Body of pancreas (tissue), 4 donors: ENCODE measurements around the gene GTF2F2. TPM values are rescaled to one million over a fixed set of nuclear protein-coding genes. Genes with fewer than 3 reads are reported as not detected.

Experiments
- ATAC-seq: fragments of 150-250 bp; one replicate; pipeline ENCODE4 v1.9.1; 2016
- DNase-seq, 4 donors: peaks; one replicate each; pipeline ENCODE4 v3.0.0-alpha.2; 2019
- H3K27ac ChIP-seq, 4 donors: fragments of 200-600 bp; sonication (generic); 1 replicate in 3 of 4; 2 replicates in 1 of 4; pipeline versions ENCODE4 v1.5.1 to v1.6.1; 2016 to 2019; ENCODE audit warnings: mild to moderate bottlenecking in 1 of 4, mixed read lengths in 1 of 4, moderate library complexity in 1 of 4
- H3K27me3 ChIP-seq, 2 donors: fragments of 200-600 bp; sonication (generic); one replicate each; pipeline ENCODE4 v1.6.0; 2016; ENCODE audit warnings: mild to moderate bottlenecking in 1 of 2
- H3K36me3 ChIP-seq, 2 donors: fragments of 200-600 bp; sonication (generic); replicated peaks in 1 of 2; 2 replicates each; pipeline ENCODE4 v1.5.1; 2016; ENCODE audit warnings: low read depth in 2 of 2; ENCODE audit not compliant: insufficient read depth in 1 of 2
- H3K4me1 ChIP-seq: fragments of 200-600 bp; sonication (generic); one replicate; pipeline ENCODE4 v1.6.0; 2016
- H3K4me3 ChIP-seq, 2 donors: fragments of 200-600 bp; sonication (generic); 1 replicate in 1 of 2; 2 replicates in 1 of 2; pipeline ENCODE4 v1.5.1; 2016 to 2019
- H3K9me3 ChIP-seq, 3 donors: fragments of 200-600 bp; sonication (generic); 1 replicate in 2 of 3; 2 replicates in 1 of 3; pipeline ENCODE4 v1.5.1; 2016
- POLR2A ChIP-seq, 3 donors: fragments of 450-650 bp; IDR thresholded peaks; one replicate each; pipeline ENCODE4 v1.6.1; 2016; ENCODE audit warnings: antibody characterized with exemption in 3 of 3, mild to moderate bottlenecking in 2 of 3
- WGBS, 2 donors: methylation state at CpG; one replicate each; pipeline ENCODE4 v1.1.5; 2017; 5-methylcytosine and 5-hydroxymethylcytosine counted together
- intact Hi-C: fragments of 100-400 bp; cut with DNase I; formaldehyde crosslinking; loops from one replicate; pipeline ENCODE4 v1.15.1; 2023
- total RNA-seq, 2 donors: library from RNA; depleted of rRNA; stranded (reverse); fragments of >200 nt; gene quantifications; one replicate each; pipeline ENCODE4 v1.1.0, GENCODE V29; 2016
- TF ChIP-seq, protein P1 (sequence below), 7 experiments: fragments of 450-650 bp in 4 of 7; fragments of 200-600 bp in 3 of 7; sonication (generic) in 3 of 7; IDR thresholded peaks; one replicate each; pipeline ENCODE4 v1.5.1; 2016 to 2019; ENCODE audit warnings: antibody characterized with exemption in 7 of 7

The GTF2F2 gene
- total RNA-seq, 2 donors from 2014 or later: 5.9 to 9.6 TPM

DNA sequence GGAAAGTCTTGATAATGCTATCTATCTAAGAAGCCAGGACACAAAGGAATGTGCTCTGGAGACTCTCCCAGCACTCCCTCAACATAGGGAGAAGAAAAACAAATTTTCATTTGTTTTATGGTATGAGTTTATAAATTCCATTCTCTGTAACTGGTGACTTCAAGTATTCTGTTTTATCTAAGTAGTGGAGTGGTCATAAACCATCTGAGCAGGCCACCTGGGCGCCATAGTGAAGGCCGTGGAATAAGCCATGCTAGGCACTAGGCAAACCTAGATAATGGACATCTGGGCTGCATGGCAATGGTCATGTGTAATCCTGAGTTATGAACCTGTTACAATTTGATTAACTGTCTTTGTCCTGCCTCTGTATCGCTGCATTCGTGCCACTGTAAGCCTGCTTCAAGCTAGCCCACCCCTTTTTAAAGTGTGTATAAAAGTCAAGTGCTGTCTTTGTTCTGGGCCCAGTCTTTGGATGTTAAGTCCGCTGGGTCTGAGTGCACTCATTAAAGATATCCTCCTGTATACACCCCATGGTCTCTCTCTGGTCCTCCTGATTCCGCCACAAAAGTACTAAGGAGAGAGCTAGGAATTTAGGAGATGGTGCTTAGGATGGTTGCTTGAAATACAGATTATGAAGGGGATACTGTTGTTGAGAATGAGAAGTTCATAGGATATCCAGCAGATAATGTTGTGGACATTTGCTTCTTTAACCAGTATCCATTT lies 13.2 kb downstream of the GTF2F2 start:
- intact Hi-C loops: no loop called here
- no peak overlapping the region for H3K4me3 ChIP-seq
- WGBS, 2 donors: 97 to 99% methylated on average over 6 of the region's 6 CpGs
- no peaks in the 10 kb centered on the region for H3K27me3 ChIP-seq
- no peak overlapping the region for H3K27ac ChIP-seq
- H3K4me1 ChIP-seq: no peaks in the 10 kb centered on the region
- no peak for ATAC-seq
- no peaks in the 10 kb centered on the region for H3K9me3 ChIP-seq
- DNase-seq: no peak
- TF ChIP-seq, protein P1, sequence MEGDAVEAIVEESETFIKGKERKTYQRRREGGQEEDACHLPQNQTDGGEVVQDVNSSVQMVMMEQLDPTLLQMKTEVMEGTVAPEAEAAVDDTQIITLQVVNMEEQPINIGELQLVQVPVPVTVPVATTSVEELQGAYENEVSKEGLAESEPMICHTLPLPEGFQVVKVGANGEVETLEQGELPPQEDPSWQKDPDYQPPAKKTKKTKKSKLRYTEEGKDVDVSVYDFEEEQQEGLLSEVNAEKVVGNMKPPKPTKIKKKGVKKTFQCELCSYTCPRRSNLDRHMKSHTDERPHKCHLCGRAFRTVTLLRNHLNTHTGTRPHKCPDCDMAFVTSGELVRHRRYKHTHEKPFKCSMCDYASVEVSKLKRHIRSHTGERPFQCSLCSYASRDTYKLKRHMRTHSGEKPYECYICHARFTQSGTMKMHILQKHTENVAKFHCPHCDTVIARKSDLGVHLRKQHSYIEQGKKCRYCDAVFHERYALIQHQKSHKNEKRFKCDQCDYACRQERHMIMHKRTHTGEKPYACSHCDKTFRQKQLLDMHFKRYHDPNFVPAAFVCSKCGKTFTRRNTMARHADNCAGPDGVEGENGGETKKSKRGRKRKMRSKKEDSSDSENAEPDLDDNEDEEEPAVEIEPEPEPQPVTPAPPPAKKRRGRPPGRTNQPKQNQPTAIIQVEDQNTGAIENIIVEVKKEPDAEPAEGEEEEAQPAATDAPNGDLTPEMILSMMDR (IDR thresholded peaks at IDR 0.05): no peak
- TF ChIP-seq POLR2A (IDR thresholded peaks at IDR 0.05): no peak
- H3K36me3 ChIP-seq: peaks cover 0 to 2% of the 10 kb centered on the region in 2 donors

DNA sequence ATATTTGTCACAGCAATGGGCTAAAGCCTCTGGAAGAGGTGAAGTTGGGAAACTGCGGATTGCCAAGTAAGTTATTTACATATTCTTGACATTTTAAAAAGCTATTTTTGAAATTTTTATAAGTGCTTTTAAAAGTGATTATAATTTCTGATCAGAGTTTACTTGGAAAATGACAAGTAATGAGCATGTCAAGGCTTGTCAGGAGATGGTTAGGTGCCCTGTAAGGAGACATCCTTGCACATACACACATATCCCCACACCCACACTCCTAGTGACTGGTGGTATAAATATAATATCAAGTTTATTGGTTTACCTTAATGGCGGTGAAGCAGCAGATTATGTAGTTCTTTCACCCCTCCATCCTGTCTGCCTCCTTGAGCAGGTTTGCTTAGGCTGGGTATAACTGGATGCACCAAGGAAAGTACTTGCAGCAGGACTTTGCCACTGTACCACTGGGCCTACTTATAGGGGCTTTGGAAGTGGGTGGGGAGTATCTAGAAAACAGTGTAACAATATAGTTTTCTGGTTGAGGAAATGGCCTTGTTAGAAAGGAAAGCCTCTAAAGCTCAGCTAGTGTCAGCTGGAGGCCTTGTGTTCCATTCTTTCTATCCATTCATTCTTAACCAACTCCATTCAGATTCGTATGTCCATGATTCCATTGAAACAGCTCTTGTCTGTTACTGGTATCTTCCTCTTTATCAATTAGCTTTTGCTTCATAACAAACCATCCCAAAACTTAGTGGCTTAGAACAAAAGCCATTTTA lies 16.6 kb downstream of the GTF2F2 start:
- ATAC-seq: no peak

DNA sequence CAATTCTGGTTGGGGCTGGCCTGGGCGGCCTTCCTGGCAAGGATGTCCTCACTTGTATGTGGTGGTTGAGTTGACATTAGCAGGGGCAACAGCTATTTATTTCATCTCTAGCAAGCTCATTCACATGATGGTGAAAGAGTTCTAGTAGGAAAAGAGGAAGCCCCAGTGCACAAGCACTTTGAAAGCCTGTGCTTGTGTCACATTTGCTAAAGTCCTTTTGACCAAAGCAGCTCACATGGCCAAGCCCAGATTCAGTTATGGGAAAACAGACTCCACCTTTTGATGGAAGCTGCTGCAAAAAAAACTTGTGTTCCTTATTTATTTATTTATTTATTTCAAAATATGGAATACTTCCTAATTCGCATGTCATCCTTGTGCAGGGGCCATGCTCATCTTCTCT lies 17.2 kb downstream of the GTF2F2 start:
- TF ChIP-seq POLR2A (IDR thresholded peaks at IDR 0.05): no peak
- TF ChIP-seq, protein P1 (IDR thresholded peaks at IDR 0.05): no peak
- no peak overlapping the region for H3K4me3 ChIP-seq
- H3K9me3 ChIP-seq: no peaks in the 10 kb centered on the region
- intact Hi-C loops: no loop called here
- no peak overlapping the region for H3K27ac ChIP-seq
- H3K4me1 ChIP-seq: peaks cover 3% of the 10 kb centered on the region
- WGBS, 2 donors: 86 to 93% methylated on average over 2 of the region's 2 CpGs
- no peak for ATAC-seq
- H3K36me3 ChIP-seq: peaks cover 0 to 4% of the 10 kb centered on the region in 2 donors
- no peaks in the 10 kb centered on the region for H3K27me3 ChIP-seq
- no peak for DNase-seq

More for the DNA sequence above, 16.6 kb downstream of the GTF2F2 start:
- H3K27ac ChIP-seq: no peak overlapping the region
- no peaks in the 10 kb centered on the region for H3K9me3 ChIP-seq
- H3K36me3 ChIP-seq: peaks cover 0 to 4% of the 10 kb centered on the region in 2 donors
- DNase-seq: no peak
- TF ChIP-seq, protein P1 (IDR thresholded peaks at IDR 0.05): no peak
- intact Hi-C loops: no loop called here
- WGBS, 2 donors: 93 to 94% methylated on average over 3 of the region's 3 CpGs
- no peaks in the 10 kb centered on the region for H3K4me1 ChIP-seq
- H3K27me3 ChIP-seq: no peaks in the 10 kb centered on the region
- no peak overlapping the region for H3K4me3 ChIP-seq

DNA sequence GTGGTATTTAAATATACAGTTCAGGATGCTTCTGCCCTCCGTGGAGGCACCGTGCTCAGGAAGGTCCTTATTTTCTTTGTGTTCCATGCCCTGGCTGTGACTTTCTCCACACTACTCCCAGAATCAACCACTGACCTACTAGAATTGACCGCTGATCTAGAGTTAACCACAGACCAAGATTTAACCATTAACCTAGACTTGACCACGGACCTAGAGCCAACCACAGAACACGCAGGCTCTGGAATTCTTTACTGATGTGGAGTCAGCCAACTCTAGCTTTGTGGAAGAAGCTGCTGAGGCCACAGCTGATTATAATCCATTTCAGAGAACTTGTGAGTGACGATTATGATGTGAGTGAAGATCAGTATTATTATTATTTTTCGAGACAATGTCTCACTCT lies 18.0 kb downstream of the GTF2F2 start:
- peaks cover 0 to 4% of the 10 kb centered on the region in 2 donors for H3K36me3 ChIP-seq
- WGBS, 2 donors: 87% methylated on average over 7 of the region's 7 CpGs
- H3K4me3 ChIP-seq: no peak overlapping the region
- intact Hi-C loops: no loop called here
- H3K27ac ChIP-seq: no peak overlapping the region
- DNase-seq (no peak), ATAC-seq (no peak)
- TF ChIP-seq, protein P1 (IDR thresholded peaks at IDR 0.05): no peak
- TF ChIP-seq POLR2A (IDR thresholded peaks at IDR 0.05): no peak
- H3K27me3 ChIP-seq: no peaks in the 10 kb centered on the region
- no peaks in the 10 kb centered on the region for H3K9me3 ChIP-seq
- H3K4me1 ChIP-seq: peaks cover 6% of the 10 kb centered on the region
